GM12865 (cell line): ENCODE measurements around the gene UBAP2L.
"Not testable (repeated sequence)": the region's sequence is repeated elsewhere in the genome, so short reads cannot be mapped to it uniquely, and the experiment has no call there.

Experiments used
- DNase-seq: peaks from one replicate; pipeline ENCODE4 v3.0.0; 2010; ENCODE audit warnings: low read depth
- H3K4me3 ChIP-seq: 2 replicates; pipeline ENCODE4 v1.5.1; 2011; ENCODE audit warnings: mild to moderate bottlenecking, low read depth, low read length, control low read depth
- TF ChIP-seq, protein P1 (sequence below): IDR thresholded peaks from 2 replicates; pipeline ENCODE4 v1.5.1; 2011; ENCODE audit warnings: low read length, control low read depth, low read depth, inconsistent platforms; ENCODE audit not compliant: insufficient read depth; ENCODE audit errors: missing control alignments

UBAP2L gene

DNA sequence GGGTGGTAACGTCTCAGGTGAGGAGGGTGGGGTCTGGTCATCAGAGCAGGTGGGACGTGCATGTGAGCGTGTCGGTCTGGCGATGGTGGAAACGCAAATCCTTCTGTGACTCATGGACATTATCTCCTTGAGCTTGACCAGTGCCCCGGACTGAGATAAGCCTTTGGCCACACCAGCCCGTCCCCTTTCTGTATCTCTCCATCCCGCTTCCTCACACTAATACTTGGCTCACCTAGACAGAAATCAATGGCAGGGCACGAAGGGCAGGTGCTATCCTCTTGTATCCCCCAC, 92.3 kb downstream of the UBAP2L start:
- no peak overlapping the region for H3K4me3 ChIP-seq
- TF ChIP-seq, protein P1, sequence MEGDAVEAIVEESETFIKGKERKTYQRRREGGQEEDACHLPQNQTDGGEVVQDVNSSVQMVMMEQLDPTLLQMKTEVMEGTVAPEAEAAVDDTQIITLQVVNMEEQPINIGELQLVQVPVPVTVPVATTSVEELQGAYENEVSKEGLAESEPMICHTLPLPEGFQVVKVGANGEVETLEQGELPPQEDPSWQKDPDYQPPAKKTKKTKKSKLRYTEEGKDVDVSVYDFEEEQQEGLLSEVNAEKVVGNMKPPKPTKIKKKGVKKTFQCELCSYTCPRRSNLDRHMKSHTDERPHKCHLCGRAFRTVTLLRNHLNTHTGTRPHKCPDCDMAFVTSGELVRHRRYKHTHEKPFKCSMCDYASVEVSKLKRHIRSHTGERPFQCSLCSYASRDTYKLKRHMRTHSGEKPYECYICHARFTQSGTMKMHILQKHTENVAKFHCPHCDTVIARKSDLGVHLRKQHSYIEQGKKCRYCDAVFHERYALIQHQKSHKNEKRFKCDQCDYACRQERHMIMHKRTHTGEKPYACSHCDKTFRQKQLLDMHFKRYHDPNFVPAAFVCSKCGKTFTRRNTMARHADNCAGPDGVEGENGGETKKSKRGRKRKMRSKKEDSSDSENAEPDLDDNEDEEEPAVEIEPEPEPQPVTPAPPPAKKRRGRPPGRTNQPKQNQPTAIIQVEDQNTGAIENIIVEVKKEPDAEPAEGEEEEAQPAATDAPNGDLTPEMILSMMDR, result no peak
- DNase-seq, result no peak

DNA sequence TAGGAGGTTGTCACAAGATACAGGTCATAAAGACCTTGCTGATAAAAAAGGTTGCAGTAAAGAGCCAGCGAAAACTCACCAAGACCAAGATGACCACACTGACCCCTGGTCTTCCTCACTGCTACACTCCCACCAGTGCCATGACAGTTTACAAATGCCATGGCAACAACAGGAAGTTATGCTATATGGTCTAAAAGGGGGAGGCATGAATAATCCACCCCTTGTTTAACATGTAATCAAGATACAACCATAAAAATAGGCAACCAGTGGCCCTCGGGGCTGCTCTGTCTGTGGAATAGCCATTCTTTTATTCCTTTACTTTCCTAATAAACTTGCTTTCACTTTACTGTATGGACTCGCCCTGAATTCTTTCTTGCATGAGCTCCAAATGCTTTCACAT, 93.5 kb downstream of the UBAP2L start:
- not testable (repeated sequence) for DNase-seq, H3K4me3 ChIP-seq

DNA sequence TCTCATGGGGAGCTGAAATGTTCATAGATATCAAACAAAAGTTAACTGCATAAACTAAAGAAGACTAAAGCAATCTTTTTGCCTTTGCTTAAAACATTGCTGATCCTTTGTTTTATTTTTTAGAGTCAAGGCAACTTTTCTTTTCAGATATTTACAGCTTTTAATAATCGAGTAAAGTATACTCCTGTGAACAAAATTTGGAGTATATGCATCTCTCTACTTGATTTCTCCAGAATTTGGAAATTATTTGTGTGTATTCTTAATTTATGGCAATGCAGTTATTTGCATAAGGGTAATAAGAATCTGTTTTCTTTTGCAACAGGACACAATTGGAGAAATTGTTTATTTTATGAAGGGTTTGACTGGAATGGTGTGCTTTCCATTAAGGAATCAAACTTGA, 95.9 kb downstream of the UBAP2L start:
- DNase-seq, result no peak
- TF ChIP-seq, protein P1, result no peak
- no peak overlapping the region for H3K4me3 ChIP-seq

DNA sequence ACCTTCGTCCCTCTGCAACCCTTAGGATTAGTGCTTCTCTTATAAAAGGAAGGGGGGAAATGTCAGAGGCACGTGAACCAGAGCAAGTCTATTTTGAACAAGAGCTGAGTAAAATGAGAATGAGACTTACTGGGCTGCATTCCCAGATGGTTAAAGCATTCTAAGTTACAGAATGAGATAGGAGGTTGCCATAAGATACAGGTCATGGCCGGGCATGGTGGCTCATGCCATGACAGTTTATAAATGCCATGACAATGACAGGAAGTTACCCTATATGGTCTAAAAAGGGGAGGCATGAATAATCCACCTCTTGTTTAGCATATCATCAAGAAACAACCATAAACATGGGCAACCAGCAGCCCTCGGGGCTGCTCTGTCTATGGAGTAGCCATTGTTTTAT, 97.6 kb downstream of the UBAP2L start:
- H3K4me3 ChIP-seq, result no peak overlapping the region
- TF ChIP-seq, protein P1, result no peak
- DNase-seq, result no peak
